Activated CD4-positive, alpha-beta T cell treated with anti-CD3 and anti-CD28 coated beads for 24 hours (primary cell): ENCODE data around the gene ADCK2.
"Not testable (repeated sequence)": the region's sequence is repeated elsewhere in the genome, so short reads cannot be mapped to it uniquely, and the experiment has no call there.

ENCODE experiments used
- DNase-seq, 2 donors: peaks; one replicate each; pipeline ENCODE4 v3.0.0-alpha.2; 2020; ENCODE audit warnings: low read depth in 2 of 2

Gene ADCK2

DNA sequence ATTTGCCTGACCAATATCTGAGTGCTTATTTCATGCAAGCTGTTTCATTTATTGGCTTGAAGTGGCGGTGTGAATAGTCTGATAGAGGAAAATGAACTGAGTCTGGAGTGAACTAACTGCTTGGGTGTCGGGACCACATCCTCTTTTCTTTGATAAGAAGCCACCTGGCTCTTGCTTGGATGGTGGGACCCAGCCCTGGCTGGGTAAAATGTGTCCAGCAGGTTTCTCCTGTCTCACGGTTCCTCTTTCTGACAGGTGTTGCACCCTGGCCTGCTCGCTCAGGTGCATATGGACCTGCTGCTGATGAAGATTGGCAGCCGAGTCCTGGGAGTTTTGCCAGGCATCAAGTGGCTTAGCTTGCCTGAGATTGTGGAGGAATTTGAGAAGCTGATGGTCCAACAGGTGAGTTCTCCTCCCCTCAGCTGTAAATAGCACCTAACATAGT lies 1.6 kb downstream of the ADCK2 start:
- DNase-seq, result no peak

DNA sequence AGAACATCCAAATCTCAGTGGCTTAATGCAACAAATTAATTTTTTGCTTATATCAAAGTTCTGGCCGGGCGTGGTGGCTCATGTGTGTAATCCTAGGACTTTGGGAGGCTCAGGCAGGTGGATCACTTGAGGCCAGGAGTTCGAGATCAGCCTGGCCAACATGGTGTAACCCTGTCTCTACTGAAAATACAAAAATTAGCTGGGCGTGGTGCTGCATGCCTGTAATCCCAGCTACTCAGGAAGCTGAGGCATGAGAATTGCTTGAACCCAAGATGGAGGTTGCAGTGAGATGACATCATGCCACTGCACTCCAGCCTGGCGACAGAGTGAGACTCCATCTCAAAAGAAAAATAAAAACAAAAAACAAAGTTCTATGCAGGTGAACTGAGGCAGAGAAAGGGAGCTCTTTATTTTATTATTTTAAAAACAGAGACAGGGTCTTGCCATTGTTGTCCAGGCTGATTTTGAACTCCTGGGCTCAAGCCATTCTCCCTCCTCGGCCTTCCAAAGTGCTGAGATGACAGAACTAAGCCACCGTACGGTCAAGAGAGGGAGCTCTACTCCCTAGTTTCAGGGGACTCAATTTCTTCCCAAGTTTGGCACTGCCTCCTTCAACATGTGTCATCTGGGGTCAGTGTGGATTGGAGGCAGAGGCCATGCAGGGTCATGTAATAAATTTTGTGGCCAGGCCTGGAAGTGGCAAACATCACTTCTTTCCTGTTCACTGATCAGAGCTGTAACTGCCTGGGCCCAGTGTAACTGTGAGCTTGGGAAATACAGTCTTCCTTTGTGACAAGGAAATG lies 2.4 kb downstream of the ADCK2 start:
- DNase-seq, result no peak

DNA sequence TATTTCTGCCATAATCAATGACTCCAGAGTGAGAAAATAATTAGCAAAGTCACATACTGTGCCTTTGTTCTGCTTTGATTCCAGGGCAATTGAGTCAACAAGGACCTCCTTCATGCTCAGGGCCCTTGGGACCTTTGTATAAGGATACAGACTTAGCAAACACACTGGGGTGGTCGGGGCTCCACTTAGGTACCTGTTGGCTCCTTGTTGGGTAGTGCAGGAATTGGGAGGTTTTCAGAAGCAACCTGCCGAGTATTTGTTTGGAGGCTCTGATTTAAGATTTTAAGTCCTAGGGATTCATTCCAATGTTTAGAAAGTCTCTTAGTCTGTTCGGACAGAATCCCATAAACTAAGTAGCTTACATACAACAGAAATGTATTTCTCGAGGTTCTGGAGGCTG lies 3.0 kb downstream of the ADCK2 start:
- DNase-seq, result no peak

DNA sequence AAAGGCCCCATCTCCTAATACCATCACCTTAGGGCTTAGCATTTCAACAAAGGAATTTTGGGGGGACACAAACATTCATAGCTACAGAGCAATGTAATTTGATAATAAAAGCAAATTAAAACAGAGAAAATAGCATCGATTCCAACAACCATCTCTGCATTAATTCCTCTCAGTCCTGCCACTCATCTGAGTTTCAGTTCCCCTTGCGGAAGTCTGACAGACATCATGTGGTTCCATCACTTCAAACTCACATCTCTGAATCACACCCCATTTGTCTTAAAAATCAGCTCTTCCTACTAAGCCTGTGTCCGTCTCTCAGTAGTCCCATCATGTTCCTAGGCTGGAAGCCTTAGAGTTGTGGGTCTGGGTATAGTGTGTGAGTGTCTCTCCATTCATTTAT lies 3.6 kb downstream of the ADCK2 start:
- DNase-seq, result no peak

DNA sequence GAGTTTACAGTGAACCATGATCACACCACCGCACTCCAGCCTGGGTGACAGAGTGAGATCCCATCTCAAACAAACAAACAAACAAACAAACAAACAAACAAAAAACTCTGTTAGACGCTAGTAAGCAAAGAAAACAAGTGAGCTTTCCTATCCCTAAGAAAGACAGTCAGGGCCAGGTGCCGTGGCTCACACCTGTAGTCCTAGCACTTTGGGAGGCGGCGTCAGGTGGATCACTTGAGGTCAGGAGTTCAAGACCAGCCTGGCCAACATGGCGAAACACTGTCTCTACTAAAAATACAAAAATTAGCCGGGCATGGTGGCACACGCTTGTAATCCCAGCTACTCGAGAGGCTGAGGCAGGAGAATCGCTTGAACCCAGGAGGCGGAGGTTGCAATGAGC lies 4.2 kb downstream of the ADCK2 start:
- DNase-seq, result not testable (repeated sequence)

DNA sequence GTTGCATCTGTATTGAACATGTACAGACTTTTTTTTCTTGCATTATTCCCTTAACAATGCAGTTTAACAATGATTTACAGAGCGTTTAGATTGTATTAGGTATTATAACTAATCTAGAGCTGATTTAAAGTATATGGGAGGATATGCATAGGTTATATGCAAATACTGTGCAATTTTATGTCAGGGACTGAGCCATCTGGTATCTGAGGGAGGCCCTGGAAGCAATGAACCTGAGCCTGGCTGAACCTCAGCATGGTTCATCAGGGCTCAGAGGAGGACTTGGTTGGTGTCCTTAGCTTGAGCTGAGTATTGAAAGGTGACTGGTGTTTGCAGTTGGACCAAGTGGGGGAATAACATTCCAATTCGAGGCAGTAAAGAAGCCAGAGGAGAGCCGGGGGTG lies 4.8 kb downstream of the ADCK2 start:
- no peak for DNase-seq

DNA sequence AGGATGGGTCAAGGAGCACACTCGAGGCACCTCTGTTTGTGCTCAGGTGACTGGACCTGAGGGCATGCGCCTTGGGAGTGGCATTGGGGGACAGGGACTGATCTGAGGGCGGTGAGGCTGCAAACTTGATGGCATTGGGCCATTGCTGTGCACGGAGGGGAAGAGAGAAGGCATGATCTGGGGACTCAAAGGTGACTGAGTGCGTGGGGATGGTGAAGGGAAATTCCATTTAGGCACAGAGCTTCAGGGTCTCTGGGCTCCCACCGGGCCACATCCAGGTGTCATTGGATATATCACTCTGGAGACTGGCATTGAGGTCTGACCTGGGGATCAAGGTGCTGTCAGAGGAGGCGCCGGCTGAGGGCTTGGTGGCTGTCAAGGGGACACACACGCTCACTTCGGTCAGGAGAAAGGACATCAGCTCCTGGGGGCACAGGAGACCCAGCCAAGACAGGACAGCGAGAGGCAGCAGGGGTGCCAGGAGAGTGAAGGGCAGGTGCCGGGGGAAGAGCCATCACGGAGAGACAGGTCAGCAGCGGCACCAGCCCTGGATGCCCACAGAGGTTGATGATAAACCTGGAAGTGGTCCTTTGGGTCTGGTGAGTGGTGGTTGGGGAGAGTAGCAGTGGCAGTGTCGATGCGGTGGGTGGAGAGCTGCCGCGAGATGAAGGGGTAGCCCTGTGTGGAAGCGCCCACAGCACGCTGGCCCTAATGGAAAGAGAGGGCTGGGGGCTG lies 5.5 kb downstream of the ADCK2 start:
- DNase-seq, result no peak

DNA sequence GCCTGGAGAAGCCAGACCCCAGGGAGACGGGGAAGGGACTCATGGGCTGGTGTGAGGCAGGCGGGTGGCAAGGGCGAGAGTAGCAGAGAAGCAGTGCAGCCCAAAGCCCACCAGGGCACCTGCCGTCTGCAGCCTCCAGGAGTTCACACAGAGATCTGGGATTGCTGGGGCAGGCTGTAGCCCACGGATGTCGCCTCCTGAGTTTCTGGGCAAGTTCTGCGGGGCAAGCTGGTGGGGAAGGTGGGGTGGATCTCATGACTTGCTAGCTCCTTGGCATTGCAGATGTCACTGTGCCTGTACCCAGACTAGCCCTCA lies 6.0 kb downstream of the ADCK2 start:
- no peak for DNase-seq

DNA sequence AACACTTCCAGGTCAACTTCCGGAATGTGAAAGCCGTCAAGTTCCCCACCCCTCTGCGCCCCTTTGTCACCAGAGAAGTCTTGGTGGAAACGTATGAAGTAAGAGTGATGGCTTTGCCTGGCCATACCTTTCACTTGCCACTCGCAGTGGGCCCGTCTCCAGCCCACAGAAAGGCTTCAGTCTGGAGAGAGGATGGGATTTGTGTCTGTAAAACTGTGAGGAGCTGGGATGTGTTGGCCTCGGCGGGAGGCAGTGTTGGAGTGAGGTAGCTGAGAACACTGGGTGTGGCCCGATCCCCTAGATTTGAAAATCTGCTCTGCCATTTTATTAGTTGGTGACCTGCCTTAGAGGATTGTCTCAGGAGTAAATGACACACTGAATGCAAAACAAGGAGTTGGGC lies 6.4 kb downstream of the ADCK2 start:
- DNase-seq, result no peak

DNA sequence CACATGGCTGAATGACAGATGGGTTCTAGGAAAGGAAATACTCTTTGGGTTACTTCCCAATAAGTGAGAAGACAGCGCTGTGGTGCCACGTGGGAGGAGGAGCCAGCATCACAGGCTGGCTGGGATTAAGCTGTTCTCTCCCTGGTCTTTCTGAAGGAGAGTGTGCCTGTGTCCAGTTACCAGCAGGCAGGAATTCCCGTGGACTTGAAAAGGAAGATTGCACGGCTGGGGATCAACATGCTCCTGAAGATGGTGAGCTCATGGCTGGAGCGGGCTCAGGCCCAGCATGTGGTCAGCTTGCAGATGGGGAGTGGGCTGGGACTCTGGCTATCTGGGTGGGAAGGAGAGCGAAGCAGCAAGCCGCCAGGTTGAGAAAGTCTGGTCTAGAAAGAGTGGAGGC lies 8.1 kb downstream of the ADCK2 start:
- DNase-seq, result no peak

DNA sequence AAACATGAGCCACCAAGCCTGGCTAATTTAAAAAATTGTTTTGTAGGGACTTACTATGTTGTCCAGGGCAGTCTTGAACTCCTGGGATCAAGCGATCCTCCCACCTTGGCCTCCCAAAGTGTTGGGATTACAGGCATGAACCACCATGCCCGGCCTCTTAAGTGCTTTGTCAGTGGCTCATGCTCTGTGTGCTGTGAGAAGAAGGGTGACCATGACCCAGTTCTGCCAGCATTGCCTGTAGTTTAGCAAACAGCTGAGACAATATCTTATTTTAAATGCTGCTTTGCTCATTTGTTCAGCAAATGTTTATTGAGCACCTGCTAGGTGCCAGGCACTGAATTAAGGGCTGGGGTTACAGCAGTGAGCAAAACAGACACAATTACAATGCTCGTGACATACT lies 9.0 kb downstream of the ADCK2 start:
- DNase-seq, result no peak

DNA sequence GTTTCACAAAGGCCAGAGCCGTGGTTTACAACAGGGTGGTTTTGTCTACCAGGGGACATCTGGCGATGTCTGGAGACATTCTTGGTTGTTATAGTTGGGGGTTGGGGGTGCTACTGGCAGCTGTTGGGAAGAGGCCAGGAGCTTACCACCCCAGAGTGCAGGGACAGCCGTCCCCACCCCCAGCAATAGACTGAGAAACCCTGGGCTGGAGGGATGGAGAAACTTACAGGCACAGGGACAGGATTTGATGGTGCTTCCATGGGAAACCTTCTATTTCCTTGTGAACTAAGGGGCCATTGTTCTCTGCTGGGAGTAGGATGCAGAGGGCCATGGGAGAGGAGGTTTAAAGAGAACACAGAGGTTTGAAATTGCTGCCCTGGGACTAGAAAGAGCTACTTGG lies 10.9 kb downstream of the ADCK2 start:
- no peak for DNase-seq

DNA sequence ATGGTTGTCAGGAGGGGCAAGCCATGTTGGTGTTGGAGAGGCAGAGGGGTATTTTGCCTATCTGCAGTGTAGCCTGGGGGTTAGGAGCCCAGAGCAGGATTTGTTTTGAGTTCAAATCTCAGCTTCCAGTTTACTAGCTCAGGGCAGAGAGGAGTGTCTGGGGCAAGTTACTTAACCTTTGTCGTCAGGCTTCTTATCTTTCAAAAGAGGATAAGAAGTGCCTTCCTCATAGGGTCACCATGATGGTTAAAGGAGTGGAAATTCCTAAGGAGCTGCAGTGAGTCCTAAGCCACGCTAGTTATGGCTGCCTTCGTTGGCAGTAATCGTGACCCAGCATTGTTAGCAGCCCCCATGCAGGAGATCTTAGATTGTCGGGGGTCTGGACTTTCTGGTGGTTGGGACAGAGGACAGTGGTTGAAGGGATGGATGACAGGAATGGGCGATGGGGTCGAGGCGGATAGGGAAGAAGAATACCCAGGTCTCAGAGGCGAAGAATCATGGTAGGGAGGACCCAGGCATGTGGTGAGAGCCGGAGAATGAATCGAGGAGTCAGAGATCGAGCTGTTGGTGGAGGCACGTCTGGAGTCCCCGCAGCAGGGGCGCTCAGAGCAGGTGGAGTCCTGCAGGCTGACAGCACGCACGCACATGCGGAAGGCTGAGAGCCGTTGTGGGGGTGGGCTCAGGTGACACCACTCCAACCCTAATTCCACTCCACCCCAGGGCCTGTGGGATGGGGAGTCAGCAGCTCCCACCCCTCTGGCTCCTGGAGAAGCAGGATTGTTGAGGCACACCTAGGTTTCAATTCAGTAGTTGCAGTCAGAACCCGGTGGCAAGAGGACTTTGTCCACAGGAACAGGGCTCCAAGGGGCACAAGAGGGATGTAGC lies 11.6 kb downstream of the ADCK2 start:
- no peak for DNase-seq

DNA sequence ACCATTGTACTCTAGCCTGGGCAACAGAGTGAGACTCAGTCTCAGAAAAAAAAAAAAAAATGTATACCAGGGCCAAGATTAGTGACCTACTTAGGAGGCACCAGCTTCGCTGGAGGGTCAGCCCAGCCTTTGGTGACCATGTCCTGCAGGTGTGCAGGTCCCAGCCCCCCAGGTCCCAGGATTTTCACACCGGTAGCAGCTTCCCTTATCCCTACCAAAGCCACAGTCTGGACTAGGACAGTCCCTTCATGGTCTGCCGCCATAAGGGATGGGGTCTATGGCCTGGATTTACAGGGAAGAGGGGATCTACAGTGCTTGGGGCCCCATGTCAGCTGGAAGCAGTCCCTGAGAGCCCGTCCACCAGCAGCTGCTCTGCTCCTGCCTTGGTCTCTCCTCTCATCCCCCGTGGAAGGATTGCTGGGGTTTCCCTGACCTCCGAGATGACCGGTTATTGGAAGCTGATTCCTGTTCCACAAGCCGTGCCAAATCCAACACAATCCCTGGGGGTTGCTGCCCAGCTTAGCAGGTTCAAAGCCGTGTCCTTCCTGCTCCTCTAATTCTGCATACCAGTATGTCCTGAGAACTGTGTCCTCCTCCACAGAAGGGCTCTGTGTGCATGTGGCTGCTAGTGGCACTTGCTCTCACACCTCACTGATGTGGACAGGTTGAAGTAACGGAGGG lies 12.8 kb downstream of the ADCK2 start:
- DNase-seq, result no peak

DNA sequence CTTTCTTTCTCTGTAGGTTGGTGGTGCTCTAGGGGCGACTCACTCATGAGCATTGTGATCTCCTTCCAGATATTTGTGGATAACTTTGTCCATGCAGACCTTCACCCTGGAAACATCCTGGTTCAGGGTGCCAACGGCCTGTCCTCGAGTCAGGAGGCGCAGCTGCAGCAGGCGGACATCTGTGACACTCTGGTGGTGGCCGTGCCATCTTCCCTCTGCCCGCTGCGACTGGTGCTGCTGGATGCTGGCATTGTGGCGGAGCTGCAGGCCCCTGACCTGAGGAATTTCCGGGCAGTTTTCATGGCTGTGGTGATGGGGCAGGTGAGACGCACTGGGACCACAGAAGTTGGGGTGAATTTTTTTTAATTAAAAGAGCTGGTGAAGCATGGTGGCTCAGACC lies 14.2 kb downstream of the ADCK2 start:
- no peak for DNase-seq

DNA sequence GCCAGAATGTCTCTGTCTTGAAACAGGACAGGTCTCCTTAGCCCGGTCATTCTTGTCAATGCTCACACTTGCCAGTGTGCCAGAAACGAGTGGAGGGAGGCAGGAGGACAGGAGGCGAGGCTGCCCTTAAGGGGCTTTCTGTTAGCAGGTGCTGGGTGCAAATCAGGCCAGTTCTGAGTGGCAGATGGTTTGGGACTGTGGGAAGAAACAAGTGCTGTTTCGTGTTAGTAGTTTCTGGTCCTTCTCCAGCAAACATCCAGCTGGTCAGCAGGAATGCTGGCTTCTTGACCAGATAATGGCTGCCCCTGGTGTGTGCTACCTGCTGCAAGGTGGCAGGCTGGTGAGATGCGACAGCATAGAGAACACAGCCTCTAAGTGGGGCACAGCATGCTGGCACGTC lies 15.6 kb downstream of the ADCK2 start:
- DNase-seq, result no peak

DNA sequence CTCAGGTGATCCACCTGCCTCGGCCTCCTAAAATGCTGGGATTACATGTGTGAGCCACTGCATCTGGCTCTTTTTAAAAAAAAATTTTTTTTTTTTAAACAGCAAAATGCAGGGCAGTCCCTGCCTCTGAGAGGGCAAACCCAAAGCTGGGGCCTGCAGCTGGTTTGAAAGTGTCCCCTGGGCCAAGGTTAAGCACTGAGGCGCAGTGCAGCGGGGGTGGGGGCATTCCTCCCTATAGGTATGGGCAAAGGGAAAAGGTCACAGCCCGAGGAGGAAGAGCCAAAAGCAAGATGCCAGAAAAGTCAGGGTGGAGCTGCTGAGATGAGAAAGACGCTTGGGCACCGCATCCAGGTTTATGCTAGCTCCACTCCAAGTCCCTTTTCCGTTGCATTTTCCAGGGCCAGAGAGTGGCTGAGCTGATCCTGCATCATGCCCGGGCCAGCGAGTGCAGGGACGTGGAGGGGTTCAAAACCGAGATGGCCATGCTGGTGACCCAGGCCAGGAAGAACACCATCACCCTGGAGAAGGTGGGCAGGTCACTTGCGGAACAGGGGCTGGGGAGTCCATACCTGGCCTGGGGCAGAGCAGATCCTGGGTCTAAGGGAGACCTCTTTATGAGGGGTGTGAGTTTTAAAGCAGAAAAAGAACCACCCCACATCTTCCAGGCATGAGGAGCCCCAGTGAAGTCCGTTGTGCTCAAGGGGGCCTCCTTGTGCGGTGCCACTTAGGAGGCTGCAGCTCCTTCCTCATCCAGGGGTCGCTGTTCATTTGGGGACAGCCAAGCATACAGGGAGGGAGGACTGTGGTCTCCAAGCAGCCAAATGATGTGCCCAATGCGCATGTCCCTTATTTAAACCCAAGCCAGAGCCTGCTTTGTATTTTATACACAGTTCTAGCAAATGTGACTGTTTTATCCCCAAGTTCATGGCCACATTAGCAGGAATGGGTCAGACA lies 16.7 kb downstream of the ADCK2 start:
- no peak for DNase-seq

DNA sequence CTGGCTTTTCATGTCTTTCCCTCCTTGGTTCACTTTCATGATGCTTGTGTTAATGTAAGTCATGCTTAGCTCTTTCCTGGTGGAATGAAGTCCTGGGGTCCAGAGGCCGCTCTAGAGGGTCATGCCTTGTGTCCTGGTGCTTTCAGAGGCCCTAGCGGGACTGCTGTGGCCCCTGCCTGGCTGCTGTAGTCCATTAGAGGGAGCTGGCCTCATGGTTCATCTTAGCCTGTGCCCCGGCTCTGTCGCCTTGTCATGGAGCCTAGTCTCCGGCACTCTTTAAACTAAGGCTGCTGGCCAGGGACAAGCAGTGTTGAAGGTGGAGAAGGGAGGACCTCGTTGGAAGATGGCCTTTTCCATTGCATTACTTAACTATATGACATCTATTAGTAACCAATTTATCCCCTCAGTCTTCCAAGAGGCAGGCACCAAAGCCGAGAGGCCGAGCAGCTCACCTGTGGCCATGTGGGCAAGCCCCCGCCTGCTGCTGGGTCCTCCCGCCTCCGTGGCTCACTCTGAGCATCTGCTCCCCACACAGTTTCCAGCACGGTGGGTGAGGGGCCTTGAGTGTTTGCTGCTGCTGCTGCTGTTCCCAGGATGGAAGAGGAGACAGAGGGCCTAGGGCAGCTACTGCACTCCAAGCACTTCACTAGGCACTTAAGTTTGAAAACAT lies 18.8 kb downstream of the ADCK2 start:
- no peak for DNase-seq

DNA sequence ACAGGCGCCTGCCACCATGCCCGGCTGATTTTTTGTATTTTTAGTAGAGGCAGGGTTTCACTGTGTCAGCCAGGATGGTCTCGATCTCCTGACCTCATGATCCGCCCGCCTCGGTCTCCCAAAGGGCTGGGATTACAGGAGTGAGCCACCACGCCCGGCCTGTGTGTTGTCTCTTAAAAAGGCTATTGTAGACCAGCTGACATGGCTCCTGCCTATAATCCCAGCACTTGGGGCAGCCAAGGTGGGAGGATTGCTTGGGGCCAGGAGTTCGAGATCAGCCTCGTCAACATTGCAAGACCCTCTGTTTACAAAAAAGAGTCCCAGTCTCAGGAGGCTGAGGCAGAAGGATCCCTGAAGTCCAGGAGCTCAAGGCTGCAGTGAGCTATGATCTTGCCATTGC lies 21.1 kb downstream of the ADCK2 start:
- not testable (repeated sequence) for DNase-seq

DNA sequence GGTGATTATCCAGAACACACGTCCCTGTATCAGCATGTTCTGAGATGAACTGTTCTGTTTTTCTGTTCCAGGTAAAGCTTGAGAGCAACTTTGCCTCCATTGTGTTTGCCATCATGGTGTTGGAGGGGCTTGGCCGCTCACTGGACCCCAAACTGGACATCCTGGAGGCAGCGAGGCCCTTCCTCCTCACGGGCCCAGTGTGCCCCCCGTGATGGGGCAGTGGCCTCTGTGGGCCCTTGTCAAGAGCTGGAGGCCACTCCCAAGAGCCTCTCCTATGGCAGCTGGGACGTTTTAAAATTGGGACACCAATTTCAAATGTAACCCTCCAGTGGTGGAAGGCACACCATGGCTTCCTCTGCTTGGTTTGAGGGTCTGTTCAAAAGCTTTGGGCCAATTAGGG lies 21.8 kb downstream of the ADCK2 start:
- no peak for DNase-seq
